Spleen (tissue), 7 donors: ENCODE data around the gene ARHGEF40.

ENCODE experiments used
- CTCF ChIP-seq, 11 experiments: fragments of 200-600 bp in 7 of 11; fragments of 450-650 bp in 4 of 11; sonication (generic) in 4 of 11; IDR thresholded peaks in 8 of 11; conservative IDR thresholded peaks in 3 of 11; 1 replicate in 7 of 11; 2 replicates in 4 of 11; pipeline versions ENCODE4 v1.4.0 to v1.8.0; 2016 to 2021; ENCODE audit warnings: antibody characterized with exemption in 11 of 11, inconsistent platforms in 4 of 11, mild to moderate bottlenecking in 1 of 11
- POLR2A ChIP-seq, 3 donors: fragments of 450-650 bp; IDR thresholded peaks; one replicate each; pipeline ENCODE4 v1.5.1; 2017; ENCODE audit warnings: antibody characterized with exemption in 3 of 3, mild to moderate bottlenecking in 1 of 3
- POLR2AphosphoS5 ChIP-seq, 3 donors: sonication (generic); formaldehyde crosslinking; IDR thresholded peaks; one replicate each; pipeline ENCODE4 v1.5.1; 2017; ENCODE audit warnings: antibody characterized with exemption in 3 of 3
- donor health status: DM: no; HTN: no; CAD: no; lungs with moderate emphysema.
- donor health status: DM: no; HTN: no; CAD: no.
- donor health status: DM: no; HTN: no; CAD: no.

- TF ChIP-seq CTCF (IDR thresholded peaks at IDR 0.05 in 8 of 11, conservative IDR thresholded peaks at IDR 0.05 in 3 of 11) (no peak), POLR2AphosphoS5 (IDR thresholded peaks at IDR 0.05) (no peak), POLR2A (IDR thresholded peaks at IDR 0.05) (no peak)
These were observed 19.5 kb upstream of the ARHGEF40 start for GRCh38 chr14:21050597-21050996.
